Glutamatergic neuron (in vitro differentiated cells): Measurements from ENCODE around the gene MUC6. TPM values are rescaled to one million over a fixed set of nuclear protein-coding genes. Genes with fewer than 3 reads are reported as not detected.
A peak's percentile ranks its signal among the peaks of the same experiment; 100 is the strongest.
"Not testable (repeated sequence)": the region's sequence is repeated elsewhere in the genome, so short reads cannot be mapped to it uniquely, and the experiment has no call there.

ENCODE experiments used
- DNase-seq: peaks from one replicate; pipeline ENCODE4 v3.0.0; 2022
- H3K27ac Mint-ChIP-seq: one replicate; pipeline ENCODE4 v1.8.0; 2020; ENCODE audit warnings: mild to moderate bottlenecking, mixed read lengths, inconsistent platforms; ENCODE audit not compliant: unreplicated experiment
- H3K27me3 Mint-ChIP-seq: one replicate; pipeline ENCODE4 v1.8.0; 2020; ENCODE audit warnings: mild to moderate bottlenecking, moderate library complexity, mixed read lengths, inconsistent platforms; ENCODE audit not compliant: unreplicated experiment
- H3K36me3 Mint-ChIP-seq: one replicate; pipeline ENCODE4 v1.8.0; 2020; ENCODE audit warnings: mild to moderate bottlenecking, mixed read lengths, inconsistent platforms; ENCODE audit not compliant: unreplicated experiment
- H3K4me1 Mint-ChIP-seq: one replicate; pipeline ENCODE4 v1.8.0; 2020; ENCODE audit warnings: mild to moderate bottlenecking, low read depth, mixed read lengths, inconsistent platforms; ENCODE audit not compliant: unreplicated experiment
- H3K4me3 Mint-ChIP-seq: one replicate; pipeline ENCODE4 v1.8.0; 2020; ENCODE audit warnings: mild to moderate bottlenecking, mixed read lengths, inconsistent platforms; ENCODE audit not compliant: unreplicated experiment
- H3K9me3 Mint-ChIP-seq: one replicate; pipeline ENCODE4 v1.8.0; 2020; ENCODE audit warnings: mild to moderate bottlenecking, moderate library complexity, mixed read lengths, inconsistent platforms; ENCODE audit not compliant: unreplicated experiment
- CTCF ChIP-seq: fragments of 200-600 bp; sonication (generic); IDR thresholded peaks from one replicate; pipeline ENCODE4 v1.5.0; 2021; ENCODE audit not compliant: partially characterized antibody, unreplicated experiment
- total RNA-seq: library from RNA; stranded (reverse); fragmentation: NEBNext Ultra II Directional; extraction: Animal tissue kit (Norgen Biotek cat#: 25700); gene quantifications from one replicate; pipeline ENCODE4 v1.2.1, GENCODE V29; 2021; ENCODE audit not compliant: unreplicated experiment

Gene MUC6
- total RNA-seq, 1 donor from 2014 or later: not detected

GRCh38 chr11:975827-976226, 60.7 kb downstream of the MUC6 start:
- no peak for DNase-seq
- peak overlapping the region; percentile 64 for H3K27ac Mint-ChIP-seq
- no peaks in the 10 kb centered on the region for H3K36me3 Mint-ChIP-seq
- no peak overlapping the region for H3K4me3 Mint-ChIP-seq
- H3K4me1 Mint-ChIP-seq: peaks cover 36% of the 10 kb centered on the region
- no peak for TF ChIP-seq CTCF
- peaks cover 21% of the 10 kb centered on the region for H3K27me3 Mint-ChIP-seq
- peaks cover 24% of the 10 kb centered on the region for H3K9me3 Mint-ChIP-seq

GRCh38 chr11:975376-975775, 61.1 kb downstream of the MUC6 start:
- Mint-ChIP-seq H3K27me3 (peaks cover 22% of the 10 kb centered on the region), H3K9me3 (peaks cover 24% of the 10 kb centered on the region), H3K4me1 (peaks cover 36% of the 10 kb centered on the region)
- not testable (repeated sequence) for DNase-seq, H3K27ac Mint-ChIP-seq, H3K4me3 Mint-ChIP-seq, H3K36me3 Mint-ChIP-seq

GRCh38 chr11:973237-973636, 63.3 kb downstream of the MUC6 start:
- Mint-ChIP-seq H3K4me3 (no peak overlapping the region), H3K27ac (peak overlapping the region; percentile 54), H3K27me3 (peaks cover 17% of the 10 kb centered on the region), H3K4me1 (peaks cover 38% of the 10 kb centered on the region), H3K36me3 (no peaks in the 10 kb centered on the region), H3K9me3 (peaks cover 24% of the 10 kb centered on the region)
- DNase-seq: no peak
- TF ChIP-seq CTCF: no peak

- Mint-ChIP-seq H3K4me3 (no peak overlapping the region), H3K4me1 (peaks cover 40% of the 10 kb centered on the region)
Observed at GRCh38 chr11:972523-973211, 63.9 kb downstream of the MUC6 start.

GRCh38 chr11:971731-972365, 64.7 kb downstream of the MUC6 start:
- Mint-ChIP-seq H3K36me3 (no peaks in the 10 kb centered on the region), H3K9me3 (peaks cover 22% of the 10 kb centered on the region), H3K27me3 (peaks cover 17% of the 10 kb centered on the region), H3K27ac (no peak overlapping the region), H3K4me3 (no peak overlapping the region), H3K4me1 (peaks cover 40% of the 10 kb centered on the region)
- no peak for DNase-seq
- TF ChIP-seq CTCF: no peak

More at GRCh38 chr11:972523-973211, 63.9 kb downstream of the MUC6 start:
- H3K36me3 Mint-ChIP-seq: no peaks in the 10 kb centered on the region
- H3K9me3 Mint-ChIP-seq: peaks cover 22% of the 10 kb centered on the region
- H3K27ac Mint-ChIP-seq: no peak overlapping the region
- DNase-seq: no peak
- no peak for TF ChIP-seq CTCF
- peaks cover 17% of the 10 kb centered on the region for H3K27me3 Mint-ChIP-seq
